ENCODE measurements around the gene DRICH1.

GRCh38 chr22:23579870-23580575 lies 52.1 kb downstream of the DRICH1 start, which contains the start of gene IGLL1:
- no peak for TF ChIP-seq CTCF (conservative IDR thresholded peaks at IDR 0.05; ENCODE audit: low read length)
- TF ChIP-seq EZH2phosphoT487 (IDR thresholded peaks at IDR 0.05; ENCODE audit: borderline replicate concordance, low read depth, low read length), result no peak

All from OCI-LY7 (cell line).